Natural killer cell treated with Interleukin-12 subunit alpha and Interleukin-12 subunit beta and Interleukin-15 and Interleukin-18, amount 100 ng/mL, for 72 hours (primary cell): ENCODE measurements around the gene MTHFD1L. TPM values are rescaled to one million over a fixed set of nuclear protein-coding genes. Genes with fewer than 3 reads are reported as not detected.
A peak's percentile ranks its signal among the peaks of the same experiment; 100 is the strongest.
"Not testable (repeated sequence)": the region's sequence is repeated elsewhere in the genome, so short reads cannot be mapped to it uniquely, and the experiment has no call there.

ENCODE experiments used
- ATAC-seq, 2 donors: fragments of 150-1000 bp; cut with Tn5 transposase in 1 of 2; sonication (Bioruptor Pico), chemical (Tn5 transposase) in 1 of 2; 2 replicates each; pipeline ENCODE4 v1.10.0; 2021
- DNase-seq: peaks from one replicate; pipeline ENCODE4 v3.0.0; 2022; ENCODE audit warnings: low spot score
- H3K27ac Mint-ChIP-seq, 2 donors: 1 replicate in 1 of 2; 2 replicates in 1 of 2; pipeline ENCODE4 v1.8.0; 2022; ENCODE audit warnings: mixed read lengths in 2 of 2, mild to moderate bottlenecking in 1 of 2, moderate library complexity in 1 of 2
- H3K27me3 Mint-ChIP-seq, 2 donors: 1 replicate in 1 of 2; 2 replicates in 1 of 2; pipeline ENCODE4 v1.8.0; 2022; ENCODE audit warnings: mixed read lengths in 2 of 2
- H3K36me3 Mint-ChIP-seq: one replicate; pipeline ENCODE4 v1.8.0; 2022; ENCODE audit warnings: mixed read lengths
- H3K4me1 Mint-ChIP-seq, 2 donors: 1 replicate in 1 of 2; 2 replicates in 1 of 2; pipeline ENCODE4 v1.8.0; 2022; ENCODE audit warnings: low read depth in 2 of 2, mixed read lengths in 2 of 2, mild to moderate bottlenecking in 1 of 2
- H3K4me3 Mint-ChIP-seq: one replicate; pipeline ENCODE4 v1.8.0; 2022; ENCODE audit warnings: mixed read lengths
- H3K9me3 Mint-ChIP-seq: 2 replicates; pipeline ENCODE4 v1.8.0; 2022; ENCODE audit warnings: mixed read lengths
- total RNA-seq, 2 donors: library from RNA; stranded (reverse); gene quantifications; one replicate each; pipeline ENCODE4 v1.2.3, GENCODE V29; 2022

Gene MTHFD1L
- total RNA-seq, 2 donors from 2014 or later = 47.2 to 119 TPM

- no peaks in the 10 kb centered on the region for H3K27me3 Mint-ChIP-seq
- H3K36me3 Mint-ChIP-seq = no peaks in the 10 kb centered on the region
- H3K4me3 Mint-ChIP-seq = no peak overlapping the region
- peak in 1 of 2 donors; percentile 12 for ATAC-seq
- DNase-seq = no peak
- H3K9me3 Mint-ChIP-seq = no peaks in the 10 kb centered on the region
- H3K4me1 Mint-ChIP-seq = no peaks in the 10 kb centered on the region
- H3K27ac Mint-ChIP-seq = no peak overlapping the region
Observed at GRCh38 chr6:151121900-151122299, 256.4 kb downstream of the MTHFD1L start.

DNA sequence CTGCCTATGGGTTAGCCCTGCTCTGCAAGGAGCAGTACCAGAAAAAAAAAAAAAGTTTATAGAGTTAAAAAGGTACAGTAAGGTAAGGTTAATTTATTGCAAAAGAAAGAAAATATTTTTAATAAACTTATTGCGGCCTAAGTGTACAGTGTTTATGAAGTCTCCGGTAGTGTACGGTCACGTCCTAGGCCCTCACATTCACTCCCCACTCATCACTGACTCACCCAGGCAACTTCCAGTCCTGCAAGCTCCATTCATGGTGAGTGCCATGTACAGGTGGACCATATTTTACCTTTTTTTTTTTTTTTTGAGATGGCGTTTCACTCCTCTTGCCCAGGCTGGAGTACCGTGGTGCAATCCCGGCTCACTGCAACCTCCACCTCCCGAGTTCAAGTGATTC is 258.1 kb downstream of the MTHFD1L start:
- not testable (repeated sequence) for H3K36me3 Mint-ChIP-seq, H3K9me3 Mint-ChIP-seq, DNase-seq, H3K4me3 Mint-ChIP-seq, H3K27ac Mint-ChIP-seq, H3K4me1 Mint-ChIP-seq, H3K27me3 Mint-ChIP-seq, ATAC-seq

GRCh38 chr6:151125242-151125641 is 259.7 kb downstream of the MTHFD1L start:
- H3K27me3 Mint-ChIP-seq, ATAC-seq, H3K9me3 Mint-ChIP-seq, DNase-seq, H3K4me1 Mint-ChIP-seq, H3K27ac Mint-ChIP-seq, H3K4me3 Mint-ChIP-seq, H3K36me3 Mint-ChIP-seq: not testable (repeated sequence)

DNA sequence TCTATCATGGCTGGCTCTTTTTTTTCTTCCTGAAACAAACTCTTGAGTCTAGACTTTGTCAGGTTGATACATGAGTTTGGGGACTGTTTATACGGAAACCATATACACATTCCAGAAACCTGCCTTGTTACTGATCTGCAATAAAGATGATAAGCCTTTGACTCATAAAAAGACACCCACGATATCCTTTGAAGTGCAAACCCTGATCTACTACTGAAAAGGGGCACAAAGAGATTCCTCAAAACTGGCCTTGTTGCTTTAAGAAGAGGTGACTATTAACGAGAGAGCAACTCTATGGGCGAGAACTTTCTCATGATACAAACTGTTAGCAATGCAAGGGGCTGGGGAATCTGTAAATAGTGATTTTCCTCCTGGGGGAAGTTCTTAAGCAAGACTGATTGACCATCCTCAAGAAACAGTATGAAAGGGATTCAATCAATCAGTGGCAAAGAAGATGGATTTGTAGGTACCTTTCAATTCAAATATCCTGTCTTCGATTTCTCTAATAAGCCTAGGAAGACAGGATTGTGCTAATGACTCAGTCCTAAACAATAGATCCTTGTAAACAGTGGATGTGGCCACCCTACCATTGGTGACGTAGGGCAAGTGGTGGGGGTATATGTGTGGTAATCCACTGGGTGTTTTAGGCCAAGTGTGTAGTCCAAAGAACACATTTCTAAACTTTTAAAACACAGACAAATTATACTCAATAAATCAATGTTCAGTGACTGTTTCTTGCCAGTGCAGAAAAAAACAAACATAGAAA is 260.3 kb downstream of the MTHFD1L start:
- not testable (repeated sequence) for H3K4me3 Mint-ChIP-seq, ATAC-seq, DNase-seq, H3K4me1 Mint-ChIP-seq, H3K36me3 Mint-ChIP-seq, H3K27ac Mint-ChIP-seq, H3K9me3 Mint-ChIP-seq, H3K27me3 Mint-ChIP-seq

DNA sequence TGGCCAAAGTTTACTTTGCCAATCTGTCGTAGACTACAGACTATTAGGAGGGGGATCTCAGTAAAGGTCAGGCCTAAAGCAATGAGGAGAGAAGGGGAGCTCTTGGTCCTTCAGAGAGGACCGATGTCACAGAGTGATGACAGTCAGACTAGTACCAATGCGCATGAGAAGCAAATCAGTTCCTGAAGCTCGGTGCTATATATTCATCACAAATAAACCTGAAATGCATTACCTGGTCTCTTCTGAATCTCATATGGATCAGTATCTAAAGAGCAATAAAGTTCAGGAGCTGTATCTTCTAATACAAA is 260.9 kb downstream of the MTHFD1L start:
- H3K36me3 Mint-ChIP-seq, H3K27ac Mint-ChIP-seq, DNase-seq, H3K4me3 Mint-ChIP-seq, H3K4me1 Mint-ChIP-seq, ATAC-seq, H3K27me3 Mint-ChIP-seq, H3K9me3 Mint-ChIP-seq: not testable (repeated sequence)

DNA sequence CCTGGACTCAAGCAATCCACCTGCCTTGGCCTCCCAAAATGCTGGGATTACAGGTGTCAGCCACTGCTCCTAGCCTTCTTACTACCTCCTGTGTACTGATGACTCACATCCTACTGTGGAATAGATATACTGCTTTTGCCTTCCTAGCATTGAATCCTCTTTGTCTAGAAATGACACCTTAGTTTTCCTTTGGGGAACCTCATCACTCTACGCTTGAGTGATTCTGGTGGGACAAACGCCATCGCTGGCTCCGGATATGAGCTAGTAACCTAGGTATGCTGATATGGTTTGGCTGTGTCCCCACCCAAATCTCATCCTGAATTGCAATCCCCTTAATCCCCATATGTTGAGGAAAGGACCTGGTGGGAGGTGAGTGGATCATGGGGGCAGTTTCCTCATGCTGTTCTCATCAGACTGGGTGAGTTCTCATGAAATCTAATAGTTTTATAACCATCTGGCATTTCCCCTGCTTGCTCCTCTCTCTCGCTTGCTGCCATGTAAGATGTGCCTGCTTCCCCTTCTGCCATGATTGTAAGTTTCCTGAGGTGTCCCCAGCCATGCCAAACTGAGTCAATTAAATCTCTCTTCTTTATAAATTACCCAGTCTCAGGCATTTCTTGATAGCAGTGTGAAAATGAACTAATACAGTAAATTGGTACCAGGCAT is 261.8 kb downstream of the MTHFD1L start:
- H3K4me1 Mint-ChIP-seq, H3K36me3 Mint-ChIP-seq, H3K27ac Mint-ChIP-seq, DNase-seq, H3K9me3 Mint-ChIP-seq, H3K27me3 Mint-ChIP-seq, H3K4me3 Mint-ChIP-seq: not testable (repeated sequence)
- ATAC-seq = peak in 1 of 2 donors; percentile 34

- Mint-ChIP-seq H3K36me3 (no peaks in the 10 kb centered on the region), H3K4me3 (no peak overlapping the region), H3K9me3 (no peaks in the 10 kb centered on the region), H3K27ac (no peak overlapping the region), H3K4me1 (no peaks in the 10 kb centered on the region), H3K27me3 (peaks cover 0 to 3% of the 10 kb centered on the region in 2 donors)
- ATAC-seq = no peak
- no peak for DNase-seq
Observed at GRCh38 chr6:151128763-151129370, 263.4 kb downstream of the MTHFD1L start.

DNA sequence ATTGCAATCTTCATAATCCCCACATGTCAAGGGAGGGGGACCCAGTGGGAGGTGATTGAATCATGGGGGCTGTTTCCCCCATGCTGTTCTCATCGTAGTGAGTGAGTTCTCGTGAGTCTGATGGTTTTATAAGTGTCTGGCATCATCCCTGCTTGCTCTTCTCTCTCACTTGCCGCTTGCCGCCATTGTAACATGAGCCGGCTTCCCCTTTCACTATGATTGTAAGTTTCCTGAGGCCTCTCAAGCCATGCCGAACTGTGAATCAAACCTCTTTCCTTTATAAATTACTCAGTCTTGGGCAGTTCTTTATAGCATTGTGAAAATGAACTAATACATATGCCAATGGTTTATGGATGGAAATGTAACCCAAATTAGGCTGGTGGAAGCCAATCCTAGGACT is 264.8 kb downstream of the MTHFD1L start:
- no peaks in the 10 kb centered on the region for H3K4me1 Mint-ChIP-seq
- H3K36me3 Mint-ChIP-seq = no peaks in the 10 kb centered on the region
- no peak overlapping the region for H3K27ac Mint-ChIP-seq
- ATAC-seq = peak in 1 of 2 donors; percentile 50
- no peaks in the 10 kb centered on the region for H3K9me3 Mint-ChIP-seq
- DNase-seq = no peak
- peaks cover 0 to 9% of the 10 kb centered on the region in 2 donors for H3K27me3 Mint-ChIP-seq
- no peak overlapping the region for H3K4me3 Mint-ChIP-seq

DNA sequence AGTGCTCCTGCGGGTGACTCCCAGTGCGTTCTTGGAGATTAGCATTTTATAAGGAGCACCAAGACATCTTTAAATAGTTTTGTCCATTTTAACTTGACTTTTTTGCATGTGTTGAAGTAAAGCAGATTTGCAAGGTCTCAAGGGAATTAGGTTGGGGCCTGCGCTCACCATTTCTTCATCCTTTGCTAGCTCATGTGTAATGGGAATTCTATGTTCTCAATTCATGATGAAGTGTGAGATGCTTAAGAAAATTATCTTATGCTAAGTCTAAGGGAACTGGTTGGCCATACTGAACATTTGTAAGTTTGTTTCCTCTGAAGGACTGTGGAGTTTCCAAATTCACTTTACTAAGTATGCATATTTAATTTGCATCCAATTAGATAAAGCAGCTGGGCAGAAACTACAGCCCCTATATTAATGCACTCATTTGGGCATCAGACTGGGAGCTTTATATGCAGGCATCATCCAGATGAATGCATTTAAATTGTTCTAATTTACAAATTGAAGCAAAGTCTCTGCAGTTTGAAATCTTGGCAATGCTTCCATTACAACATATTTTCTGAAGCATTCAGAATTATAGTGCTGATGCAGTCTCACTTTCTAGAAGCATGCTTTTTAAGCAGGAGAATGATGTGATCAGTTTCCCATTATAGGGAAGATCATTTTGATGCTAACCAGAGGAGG is 266.0 kb downstream of the MTHFD1L start:
- no peaks in the 10 kb centered on the region for H3K9me3 Mint-ChIP-seq
- H3K36me3 Mint-ChIP-seq = no peaks in the 10 kb centered on the region
- H3K27ac Mint-ChIP-seq = no peak overlapping the region
- DNase-seq = no peak
- no peaks in the 10 kb centered on the region for H3K4me1 Mint-ChIP-seq
- ATAC-seq = no peak
- H3K4me3 Mint-ChIP-seq = no peak overlapping the region
- H3K27me3 Mint-ChIP-seq = peaks cover 3 to 9% of the 10 kb centered on the region in 2 donors

- Mint-ChIP-seq H3K27me3 (peaks cover 5 to 15% of the 10 kb centered on the region in 2 donors), H3K4me1 (no peaks in the 10 kb centered on the region), H3K27ac (no peak overlapping the region), H3K4me3 (no peak overlapping the region), H3K9me3 (no peaks in the 10 kb centered on the region), H3K36me3 (no peaks in the 10 kb centered on the region)
- DNase-seq (no peak), ATAC-seq (no peak)
Observed at GRCh38 chr6:151136141-151136755, 270.7 kb downstream of the MTHFD1L start.

GRCh38 chr6:151137542-151137941 is 272.0 kb downstream of the MTHFD1L start:
- H3K4me3 Mint-ChIP-seq = no peak overlapping the region
- no peak overlapping the region for H3K27ac Mint-ChIP-seq
- no peaks in the 10 kb centered on the region for H3K9me3 Mint-ChIP-seq
- no peak for DNase-seq
- ATAC-seq = no peak
- H3K4me1 Mint-ChIP-seq = no peaks in the 10 kb centered on the region
- H3K27me3 Mint-ChIP-seq = peaks cover 5 to 15% of the 10 kb centered on the region in 2 donors
- H3K36me3 Mint-ChIP-seq = no peaks in the 10 kb centered on the region

DNA sequence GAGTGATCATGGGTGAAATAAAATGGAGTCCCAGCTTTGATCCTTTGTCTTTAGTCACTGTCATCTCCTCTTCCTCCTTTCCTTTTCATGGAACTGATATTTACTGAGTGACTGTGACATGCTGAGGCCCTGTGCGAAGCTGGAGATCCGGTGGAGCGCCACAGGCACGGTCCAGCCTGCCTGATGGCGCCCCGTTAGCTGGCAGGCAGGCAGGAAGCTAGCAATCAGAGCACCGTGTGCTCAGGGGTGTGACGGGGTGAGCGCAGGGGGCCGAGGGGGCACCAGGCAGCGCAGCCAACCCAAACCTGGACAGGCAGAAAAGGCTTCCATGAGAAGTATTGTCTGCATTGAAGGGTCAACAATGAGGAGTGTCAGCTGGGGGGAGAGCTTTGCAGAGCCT is 274.0 kb downstream of the MTHFD1L start:
- DNase-seq = no peak
- no peak overlapping the region for H3K27ac Mint-ChIP-seq
- no peaks in the 10 kb centered on the region for H3K9me3 Mint-ChIP-seq
- H3K36me3 Mint-ChIP-seq = no peaks in the 10 kb centered on the region
- ATAC-seq = no peak
- H3K4me1 Mint-ChIP-seq = no peaks in the 10 kb centered on the region
- H3K4me3 Mint-ChIP-seq = no peak overlapping the region
- peaks cover 6 to 7% of the 10 kb centered on the region in 2 donors for H3K27me3 Mint-ChIP-seq

DNA sequence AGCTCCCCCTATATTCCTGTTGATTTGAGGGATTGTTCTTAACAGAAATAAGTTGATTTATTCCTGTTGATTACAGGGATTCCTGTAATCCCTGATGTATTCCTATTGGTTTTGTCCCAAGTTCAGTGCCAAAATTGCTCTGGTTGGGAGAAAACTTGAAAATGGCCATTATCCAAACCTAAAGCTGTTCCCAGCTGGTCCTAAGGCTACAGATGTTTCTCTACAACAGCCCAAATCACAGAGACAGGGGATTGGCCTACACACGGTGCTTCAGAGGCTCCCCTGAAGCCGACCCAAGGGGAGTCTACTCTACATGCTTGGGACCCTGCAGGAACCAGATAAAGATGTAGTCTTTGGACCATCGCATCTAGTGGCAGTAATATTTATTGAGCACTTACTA is 275.3 kb downstream of the MTHFD1L start:
- Mint-ChIP-seq H3K4me1 (no peaks in the 10 kb centered on the region), H3K27me3 (peaks cover 5 to 8% of the 10 kb centered on the region in 2 donors), H3K4me3 (no peak overlapping the region), H3K27ac (no peak overlapping the region), H3K9me3 (no peaks in the 10 kb centered on the region), H3K36me3 (no peaks in the 10 kb centered on the region)
- DNase-seq = no peak
- ATAC-seq = no peak
